Natural killer cell (primary cell): ENCODE data around the gene SCGB1A1. TPM values are rescaled to one million over a fixed set of nuclear protein-coding genes. Genes with fewer than 3 reads are reported as not detected.

Source experiments
- ATAC-seq, 3 donors: fragments of 150-1000 bp in 2 of 3; fragments of 200-7000 bp in 1 of 3; cut with Tn5 transposase; 1 replicate in 1 of 3; 2 replicates in 2 of 3; pipeline ENCODE4 v1.10.0; 2021; ENCODE audit warnings: mild to moderate bottlenecking in 2 of 3, moderate library complexity in 2 of 3
- DNase-seq, 2 donors: peaks; one replicate each; pipeline versions ENCODE4 v3.0.0 to v3.0.0-alpha.2; 2013 to 2021; ENCODE audit warnings: mixed read lengths in 1 of 2
- H3K27ac ChIP-seq: one replicate; pipeline ENCODE4 v1.5.1; 2013; ENCODE audit warnings: mild to moderate bottlenecking, low read length
- H3K27me3 ChIP-seq: one replicate; pipeline ENCODE4 v1.6.1; 2013; ENCODE audit warnings: low read length; ENCODE audit not compliant: control insufficient read depth, insufficient read depth
- H3K36me3 ChIP-seq: one replicate; pipeline ENCODE4 v1.6.1; 2013; ENCODE audit warnings: low read length; ENCODE audit not compliant: control insufficient read depth, insufficient read depth
- H3K4me1 ChIP-seq: one replicate; pipeline ENCODE4 v1.6.1; 2013; ENCODE audit warnings: low read length; ENCODE audit not compliant: control insufficient read depth, insufficient read depth
- H3K4me3 ChIP-seq: one replicate; pipeline ENCODE4 v1.5.1; 2013; ENCODE audit warnings: low read length
- H3K9me3 ChIP-seq: one replicate; pipeline ENCODE4 v1.6.1; 2013; ENCODE audit warnings: low read length; ENCODE audit not compliant: control insufficient read depth, insufficient read depth
- H3K27ac Mint-ChIP-seq, 2 donors: one replicate each; pipeline ENCODE4 v1.8.0; 2022; ENCODE audit warnings: mild to moderate bottlenecking in 2 of 2, mixed read lengths in 2 of 2, moderate library complexity in 1 of 2
- H3K27me3 Mint-ChIP-seq, 2 donors: one replicate each; pipeline ENCODE4 v1.8.0; 2022; ENCODE audit warnings: low read depth in 2 of 2, mixed read lengths in 2 of 2
- H3K36me3 Mint-ChIP-seq: one replicate; pipeline ENCODE4 v1.8.0; 2022; ENCODE audit warnings: mixed read lengths
- H3K4me1 Mint-ChIP-seq, 2 donors: one replicate each; pipeline ENCODE4 v1.8.0; 2022; ENCODE audit warnings: mixed read lengths in 2 of 2
- H3K4me3 Mint-ChIP-seq: one replicate; pipeline ENCODE4 v1.8.0; 2022; ENCODE audit warnings: mild to moderate bottlenecking, moderate library complexity, mixed read lengths
- H3K9me3 Mint-ChIP-seq, 2 donors: one replicate each; pipeline ENCODE4 v1.8.0; 2022; ENCODE audit warnings: mixed read lengths in 2 of 2
- WGBS: methylation state at CpG from one replicate; pipeline ENCODE4 v1.1.7; 2013; ENCODE audit warnings: missing lambda C conversion rate; ENCODE audit not compliant: insufficient coverage; 5-methylcytosine and 5-hydroxymethylcytosine counted together
- intact Hi-C: fragments of 100-400 bp; cut with micrococcal nuclease; formaldehyde crosslinking; loops from one replicate; pipeline ENCODE4 v1.14.2; 2022
- total RNA-seq, 4 donors: library from RNA; stranded (reverse); fragments of 120-200 nt in 1 of 4; gene quantifications; one replicate each; pipeline versions ENCODE4 v1.2.3 to v1.2.4, GENCODE V29; 2013 to 2022
- TF ChIP-seq, protein P1 (sequence below): fragments of 200-600 bp; IDR thresholded peaks from one replicate; pipeline ENCODE4 v1.8.0; 2022; ENCODE audit warnings: antibody characterized with exemption

SCGB1A1 gene
- total RNA-seq, 3 donors from 2014 or later (not counting 1 experiment from before 2014, with no cell fraction given) = not detected

DNA sequence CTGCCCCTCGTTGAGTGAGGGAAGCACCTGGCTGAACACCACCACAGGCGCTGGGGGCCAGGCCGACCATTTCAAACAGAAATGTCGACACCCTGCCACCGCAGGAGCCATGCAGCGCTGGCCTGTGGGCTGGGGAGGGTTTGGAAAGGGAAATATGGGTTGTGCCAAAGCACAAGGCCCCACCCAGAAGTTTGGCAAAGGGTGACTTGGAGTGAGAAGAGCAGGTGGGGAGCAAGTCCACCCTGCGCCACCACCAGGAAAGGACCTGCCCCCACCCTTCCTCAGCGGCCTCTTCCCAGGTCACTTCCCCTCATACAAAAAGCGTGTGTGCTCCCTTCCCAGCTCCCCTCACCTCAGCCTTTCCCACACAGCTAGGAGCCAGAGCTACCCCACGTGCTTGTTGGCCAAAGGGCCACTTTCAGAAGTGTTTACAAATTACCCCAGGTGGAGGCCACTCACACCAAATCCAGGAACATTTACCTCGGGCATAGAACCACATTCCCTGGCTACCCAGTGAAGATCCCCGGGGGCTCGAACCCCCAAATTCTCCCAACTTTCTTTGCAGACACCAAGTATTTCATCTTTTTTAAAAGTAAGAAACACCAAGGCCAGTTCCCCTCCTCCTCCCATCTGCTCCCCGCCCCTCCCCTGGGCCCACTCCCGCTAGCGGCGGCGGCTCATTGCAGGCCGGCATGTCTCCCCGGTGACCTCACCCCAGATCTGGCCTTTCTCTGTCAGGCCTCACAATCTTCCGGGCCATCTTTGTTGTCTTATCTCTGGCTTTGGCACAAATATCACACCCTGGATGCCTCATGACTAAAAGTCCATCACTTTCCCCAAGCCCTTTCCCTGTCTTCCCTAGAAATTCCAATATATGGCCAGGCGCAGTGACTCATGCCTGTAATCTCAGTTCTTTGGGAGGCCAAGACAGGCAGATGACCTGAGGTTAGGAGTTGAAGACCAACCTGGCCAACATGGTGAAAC, 20.5 kb upstream of the SCGB1A1 start:
- Histone ChIP-seq H3K4me3 (no peak overlapping the region), H3K9me3 (no peaks in the 10 kb centered on the region), H3K36me3 (no peaks in the 10 kb centered on the region), H3K27me3 (no peaks in the 10 kb centered on the region), H3K4me1 (peaks cover 30% of the 10 kb centered on the region), H3K27ac (no peak overlapping the region)
- Mint-ChIP-seq H3K27me3 (no peaks in the 10 kb centered on the region), H3K4me1 (peaks cover 15 to 31% of the 10 kb centered on the region in 2 donors), H3K9me3 (no peaks in the 10 kb centered on the region), H3K36me3 (no peaks in the 10 kb centered on the region), H3K27ac (no peak overlapping the region), H3K4me3 (no peak overlapping the region)
- intact Hi-C loops = loop anchor here (10.0 kb wide), 1 partner anchor 466 kb away; no protein-coding TSS in a partner anchor
- DNase-seq = no peak
- no peak for ATAC-seq
- WGBS = 60% methylated on average over 22 of the region's 22 CpGs
- TF ChIP-seq, protein P1, sequence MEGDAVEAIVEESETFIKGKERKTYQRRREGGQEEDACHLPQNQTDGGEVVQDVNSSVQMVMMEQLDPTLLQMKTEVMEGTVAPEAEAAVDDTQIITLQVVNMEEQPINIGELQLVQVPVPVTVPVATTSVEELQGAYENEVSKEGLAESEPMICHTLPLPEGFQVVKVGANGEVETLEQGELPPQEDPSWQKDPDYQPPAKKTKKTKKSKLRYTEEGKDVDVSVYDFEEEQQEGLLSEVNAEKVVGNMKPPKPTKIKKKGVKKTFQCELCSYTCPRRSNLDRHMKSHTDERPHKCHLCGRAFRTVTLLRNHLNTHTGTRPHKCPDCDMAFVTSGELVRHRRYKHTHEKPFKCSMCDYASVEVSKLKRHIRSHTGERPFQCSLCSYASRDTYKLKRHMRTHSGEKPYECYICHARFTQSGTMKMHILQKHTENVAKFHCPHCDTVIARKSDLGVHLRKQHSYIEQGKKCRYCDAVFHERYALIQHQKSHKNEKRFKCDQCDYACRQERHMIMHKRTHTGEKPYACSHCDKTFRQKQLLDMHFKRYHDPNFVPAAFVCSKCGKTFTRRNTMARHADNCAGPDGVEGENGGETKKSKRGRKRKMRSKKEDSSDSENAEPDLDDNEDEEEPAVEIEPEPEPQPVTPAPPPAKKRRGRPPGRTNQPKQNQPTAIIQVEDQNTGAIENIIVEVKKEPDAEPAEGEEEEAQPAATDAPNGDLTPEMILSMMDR = no peak

GRCh38 chr11:62399172-62399877, 19.5 kb upstream of the SCGB1A1 start:
- Histone ChIP-seq H3K36me3 (no peaks in the 10 kb centered on the region), H3K27me3 (no peaks in the 10 kb centered on the region), H3K4me3 (no peak overlapping the region), H3K27ac (no peak overlapping the region), H3K9me3 (no peaks in the 10 kb centered on the region), H3K4me1 (peaks cover 30% of the 10 kb centered on the region)
- intact Hi-C loops = loop anchor here (10.0 kb wide), 1 partner anchor 465 kb away; no protein-coding TSS in a partner anchor
- TF ChIP-seq, protein P1 = no peak
- peak in 1 of 2 donors; percentile 28 for DNase-seq
- Mint-ChIP-seq H3K9me3 (no peaks in the 10 kb centered on the region), H3K27me3 (no peaks in the 10 kb centered on the region), H3K27ac (peak overlapping the region in 1 of 2 donors; percentile 38), H3K4me1 (peaks cover 15 to 31% of the 10 kb centered on the region in 2 donors), H3K4me3 (no peak overlapping the region), H3K36me3 (no peaks in the 10 kb centered on the region)
- 58% methylated on average over 10 of the region's 10 CpGs for WGBS
- ATAC-seq = no peak

DNA sequence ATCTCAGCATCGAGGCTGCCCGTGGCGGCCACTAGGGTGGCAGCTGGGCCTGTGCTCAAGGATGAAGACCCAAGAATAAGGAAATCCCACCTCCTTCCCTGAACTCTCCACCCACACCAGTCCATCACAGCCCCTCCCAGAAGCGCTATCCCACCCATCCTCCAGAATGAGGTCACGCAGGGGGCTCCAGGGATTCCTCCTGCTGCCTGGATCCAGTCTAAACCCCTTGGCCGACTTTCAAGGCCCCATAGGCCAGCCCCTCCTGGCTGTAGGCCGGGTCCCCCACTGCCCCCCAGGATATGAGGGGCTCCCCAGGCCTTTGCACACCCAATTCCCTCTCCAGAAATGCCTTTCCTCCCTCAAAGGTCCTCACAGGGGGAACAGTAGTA, 19.0 kb upstream of the SCGB1A1 start:
- no peaks in the 10 kb centered on the region for H3K9me3 ChIP-seq
- peaks cover 30% of the 10 kb centered on the region for H3K4me1 ChIP-seq
- Mint-ChIP-seq H3K27ac (no peak overlapping the region), H3K9me3 (no peaks in the 10 kb centered on the region), H3K4me3 (no peak overlapping the region), H3K36me3 (no peaks in the 10 kb centered on the region), H3K4me1 (peaks cover 13 to 27% of the 10 kb centered on the region in 2 donors), H3K27me3 (no peaks in the 10 kb centered on the region)
- no peaks in the 10 kb centered on the region for H3K36me3 ChIP-seq
- H3K4me3 ChIP-seq = no peak overlapping the region
- H3K27ac ChIP-seq = no peak overlapping the region
- 88% methylated on average over 7 of the region's 7 CpGs for WGBS
- no peak for ATAC-seq
- no peaks in the 10 kb centered on the region for H3K27me3 ChIP-seq
- DNase-seq = no peak
- TF ChIP-seq, protein P1 = no peak
- intact Hi-C loops = loop anchor here (10.0 kb wide), 1 partner anchor 465 kb away; no protein-coding TSS in a partner anchor
